Smooth muscle cell (in vitro differentiated cells): ENCODE results near the gene PURB. TPM values are rescaled to one million over a fixed set of nuclear protein-coding genes. Genes with fewer than 3 reads are reported as not detected.
A peak's percentile ranks its signal among the peaks of the same experiment; 100 is the strongest.

ENCODE experiments used
- DNase-seq: peaks from one replicate; lab custom pipeline; 2025; ENCODE audit not compliant: unreplicated experiment; lab: John Stamatoyannopoulos, UW
- H2AFZ ChIP-seq: fragments of 200-600 bp; sonication (generic); 2 replicates; pipeline ENCODE4 v1.6.0; 2016; ENCODE audit warnings: antibody characterized with exemption, low read depth, mild to moderate bottlenecking
- H3F3A ChIP-seq: fragments of 200-600 bp; sonication (generic); 2 replicates; pipeline ENCODE4 v1.6.0; 2017; ENCODE audit warnings: antibody characterized with exemption, low read depth
- H3K27ac ChIP-seq: fragments of 200-600 bp; sonication (generic); 2 replicates; pipeline ENCODE4 v1.5.1; 2016; ENCODE audit warnings: low read depth, mild to moderate bottlenecking
- H3K27me3 ChIP-seq: fragments of 200-600 bp; sonication (generic); 2 replicates; pipeline ENCODE4 v1.6.1; 2016; ENCODE audit warnings: low read depth, mild to moderate bottlenecking
- H3K36me3 ChIP-seq: fragments of 200-600 bp; sonication (generic); 2 replicates; pipeline ENCODE4 v1.5.1; 2016; ENCODE audit warnings: low read depth
- H3K4me1 ChIP-seq: fragments of 200-600 bp; sonication (generic); 2 replicates; pipeline ENCODE4 v1.5.1; 2016; ENCODE audit warnings: low read depth
- H3K4me2 ChIP-seq: fragments of 200-600 bp; sonication (generic); 2 replicates; pipeline ENCODE4 v1.6.0; 2016; ENCODE audit warnings: mild to moderate bottlenecking
- H3K4me3 ChIP-seq: fragments of 200-600 bp; sonication (generic); 2 replicates; pipeline ENCODE4 v1.5.1; 2016; ENCODE audit warnings: mild to moderate bottlenecking
- H3K79me2 ChIP-seq: fragments of 200-600 bp; sonication (generic); 2 replicates; pipeline ENCODE4 v1.6.0; 2016; ENCODE audit warnings: low read depth, mild to moderate bottlenecking
- H3K9ac ChIP-seq: fragments of 200-600 bp; sonication (generic); 2 replicates; pipeline ENCODE4 v1.6.0; 2016; ENCODE audit warnings: low read depth
- H3K9me3 ChIP-seq: fragments of 200-600 bp; sonication (generic); replicated peaks from 2 replicates; pipeline ENCODE4 v1.5.1; 2016; ENCODE audit warnings: low read depth
- H4K20me1 ChIP-seq: fragments of 200-600 bp; sonication (generic); 2 replicates; pipeline ENCODE4 v1.6.0; 2016; ENCODE audit warnings: low read depth
- WGBS: methylation state at CpG from one replicate; pipeline ENCODE4 v1.1.7; 2016; ENCODE audit warnings: low lambda C conversion rate; 5-methylcytosine and 5-hydroxymethylcytosine counted together
- polyA plus RNA-seq: library from polyadenylated mRNA; unstranded; fragments of >200 nt; fragmentation: Nextera tagmentation; extraction: Ambion mirVana; gene quantifications from 2 replicates; pipeline ENCODE4 v1.2.1, GENCODE V29; 2016
- total RNA-seq: library from RNA; depleted of rRNA; stranded (reverse); fragments of >200 nt; gene quantifications from 2 replicates; pipeline ENCODE4 v1.2.3, GENCODE V29; 2014
- TF ChIP-seq, protein P1 (sequence below): fragments of 200-600 bp; sonication (generic); IDR thresholded peaks from 2 replicates; pipeline ENCODE4 v1.5.1; 2017; ENCODE audit warnings: borderline replicate concordance, mild to moderate bottlenecking, antibody characterized with exemption; ENCODE audit not compliant: insufficient read depth, poor library complexity, severe bottlenecking

Gene PURB
- total and polyA plus RNA-seq, 2 experiments from 2014 or later, result 2.3 to 24.3 TPM

GRCh38 chr7:44887293-44887692 is 2.0 kb upstream of the PURB start:
- Histone ChIP-seq H3K4me1 (peaks cover 24% of the 10 kb centered on the region), H2AFZ (no peak overlapping the region), H3K9me3 (no peaks in the 10 kb centered on the region), H4K20me1 (peaks cover 23% of the 10 kb centered on the region), H3K4me2 (no peak overlapping the region), H3K36me3 (no peaks in the 10 kb centered on the region), H3K27ac (no peak overlapping the region), H3K27me3 (no peaks in the 10 kb centered on the region), H3K9ac (no peak overlapping the region), H3F3A (peaks cover 23% of the 10 kb centered on the region), H3K4me3 (no peak overlapping the region), H3K79me2 (peaks cover 30% of the 10 kb centered on the region)
- TF ChIP-seq, protein P1, sequence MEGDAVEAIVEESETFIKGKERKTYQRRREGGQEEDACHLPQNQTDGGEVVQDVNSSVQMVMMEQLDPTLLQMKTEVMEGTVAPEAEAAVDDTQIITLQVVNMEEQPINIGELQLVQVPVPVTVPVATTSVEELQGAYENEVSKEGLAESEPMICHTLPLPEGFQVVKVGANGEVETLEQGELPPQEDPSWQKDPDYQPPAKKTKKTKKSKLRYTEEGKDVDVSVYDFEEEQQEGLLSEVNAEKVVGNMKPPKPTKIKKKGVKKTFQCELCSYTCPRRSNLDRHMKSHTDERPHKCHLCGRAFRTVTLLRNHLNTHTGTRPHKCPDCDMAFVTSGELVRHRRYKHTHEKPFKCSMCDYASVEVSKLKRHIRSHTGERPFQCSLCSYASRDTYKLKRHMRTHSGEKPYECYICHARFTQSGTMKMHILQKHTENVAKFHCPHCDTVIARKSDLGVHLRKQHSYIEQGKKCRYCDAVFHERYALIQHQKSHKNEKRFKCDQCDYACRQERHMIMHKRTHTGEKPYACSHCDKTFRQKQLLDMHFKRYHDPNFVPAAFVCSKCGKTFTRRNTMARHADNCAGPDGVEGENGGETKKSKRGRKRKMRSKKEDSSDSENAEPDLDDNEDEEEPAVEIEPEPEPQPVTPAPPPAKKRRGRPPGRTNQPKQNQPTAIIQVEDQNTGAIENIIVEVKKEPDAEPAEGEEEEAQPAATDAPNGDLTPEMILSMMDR, result no peak
- no peak for DNase-seq
- whole genome bisulfite sequencing, result 97% methylated on average over 6 of the region's 6 CpGs

DNA sequence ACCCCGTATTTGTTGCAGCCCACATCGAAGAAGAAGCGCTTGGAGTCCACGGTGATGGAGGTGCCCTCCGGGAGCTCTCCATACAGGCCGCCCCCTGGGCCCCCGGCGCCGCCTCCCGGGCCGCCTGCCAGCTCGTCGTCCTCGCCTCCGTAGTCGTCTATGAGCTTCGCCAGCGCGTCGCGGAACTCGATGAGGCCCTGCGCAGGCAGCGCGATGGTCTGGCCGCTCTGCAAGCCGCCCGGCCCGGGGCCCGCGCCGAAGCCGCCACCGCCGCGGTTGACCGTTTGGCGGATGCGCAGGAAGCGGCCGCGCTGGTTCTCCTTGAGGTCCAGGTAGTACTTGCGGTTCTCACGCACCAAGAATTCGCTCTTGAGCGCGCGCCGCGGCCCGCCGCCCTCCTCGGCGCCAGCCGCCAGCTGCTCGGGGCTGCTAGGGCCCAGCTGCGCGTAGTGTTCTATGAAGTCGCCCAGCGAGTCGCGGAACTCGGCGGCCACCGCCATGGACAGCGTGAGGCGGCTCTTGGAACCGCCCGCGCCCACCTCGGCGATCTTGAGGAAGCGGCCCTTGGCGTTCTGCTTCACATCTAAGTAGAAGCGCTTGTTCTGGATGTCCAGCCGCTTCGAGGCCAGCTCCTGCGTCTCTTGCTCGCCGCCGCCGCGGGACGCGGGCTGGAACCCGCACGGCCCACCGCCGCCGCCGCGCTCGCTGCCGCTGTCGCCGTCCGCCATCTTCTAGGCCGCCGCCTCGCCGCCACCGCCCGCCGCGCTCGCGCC is 523 bp downstream of the PURB start:
- H2AFZ ChIP-seq, result no peak overlapping the region

GRCh38 chr7:44883961-44884620 is 1.2 kb downstream of the PURB start:
- Histone ChIP-seq H2AFZ (no peak overlapping the region), H3K4me3 (peak overlapping the region; percentile 84), H3K79me2 (peaks cover 61% of the 10 kb centered on the region), H3K9ac (peak overlapping the region; percentile 99), H3K4me1 (peaks cover 44% of the 10 kb centered on the region), H3K4me2 (peak overlapping the region; percentile 89), H3K27ac (peak overlapping the region; percentile 99), H3F3A (peaks cover 28% of the 10 kb centered on the region), H3K27me3 (no peaks in the 10 kb centered on the region), H3K36me3 (no peaks in the 10 kb centered on the region), H3K9me3 (no peaks in the 10 kb centered on the region), H4K20me1 (peaks cover 52% of the 10 kb centered on the region)
- 20% methylated on average over 24 of the region's 24 CpGs for WGBS
- no peak for DNase-seq
- TF ChIP-seq, protein P1, result no peak

More for the DNA sequence above, 523 bp downstream of the PURB start:
- DNase-seq, result peak; percentile 65
- Histone ChIP-seq H3K27ac (peak overlapping the region; percentile 99), H3F3A (peaks cover 28% of the 10 kb centered on the region), H3K4me1 (peaks cover 44% of the 10 kb centered on the region), H4K20me1 (peaks cover 45% of the 10 kb centered on the region), H3K9ac (peak overlapping the region; percentile 99), H3K4me2 (peak overlapping the region; percentile 89), H3K4me3 (peak overlapping the region; percentile 84), H3K9me3 (no peaks in the 10 kb centered on the region), H3K79me2 (peaks cover 53% of the 10 kb centered on the region), H3K36me3 (no peaks in the 10 kb centered on the region), H3K27me3 (no peaks in the 10 kb centered on the region)
- 1% methylated on average over 89 of the region's 107 CpGs for WGBS
- TF ChIP-seq, protein P1, result no peak
